ENCODE results near the gene ZBTB49. TPM values are rescaled to one million over a fixed set of nuclear protein-coding genes. Genes with fewer than 3 reads are reported as not detected.

Gene ZBTB49
- total RNA-seq, 1 experiment from 2014 or later, result 4.2 TPM

- CTCF ChIA-PET, result no interaction called here
Observed at GRCh38 chr4:4326166-4326565, 36.1 kb downstream of the ZBTB49 start.

GRCh38 chr4:4327652-4328121 is 37.6 kb downstream of the ZBTB49 start:
- ChIA-PET CTCF (no interaction called here), POLR2A (no interaction called here)
- Histone ChIP-seq H3K27me3 (ENCODE audit: control insufficient read depth, insufficient read depth, low read length) (no peaks in the 10 kb centered on the region), H3K4me3 (ENCODE audit: low read depth in 2 of 2, low read length in 2 of 2) (no peak overlapping the region), H3K27ac (ENCODE audit: low read length) (no peak overlapping the region), H3K9me3 (ENCODE audit: control insufficient read depth, insufficient read depth, low read depth, low read length) (no peaks in the 10 kb centered on the region), H3K36me3 (ENCODE audit: control insufficient read depth, insufficient read depth, low read length) (no peaks in the 10 kb centered on the region), H3K4me1 (ENCODE audit: control insufficient read depth, insufficient read depth, low read length) (no peaks in the 10 kb centered on the region)
- intact Hi-C loops (cut with micrococcal nuclease; ENCODE audit: unreplicated experiment) (no loop called here), in situ Hi-C loops (cut with HindIII; ENCODE audit: low pct_unique_long_range_greater_than_20kb, low sequenced_read_pairs) (no loop called here)
- ATAC-seq (no peak), DNase-seq (ENCODE audit: low read depth, low spot score) (no peak)
- no TSS peak for BruUV-seq (replicated peaks)
- TF ChIP-seq CTCF (IDR thresholded peaks at IDR 0.05), result peak; percentile 59
- TF ChIP-seq POLR2AphosphoS5 (IDR thresholded peaks at IDR 0.05; ENCODE audit: low read depth, low read length), result no peak

More at GRCh38 chr4:4326166-4326565, 36.1 kb downstream of the ZBTB49 start:
- Histone ChIP-seq H3K9me3 (ENCODE audit: control insufficient read depth, insufficient read depth, low read depth, low read length) (no peaks in the 10 kb centered on the region), H3K4me3 (ENCODE audit: low read depth in 2 of 2, low read length in 2 of 2) (no peak overlapping the region), H3K27ac (ENCODE audit: low read length) (no peak overlapping the region), H3K4me1 (ENCODE audit: control insufficient read depth, insufficient read depth, low read length) (no peaks in the 10 kb centered on the region), H3K36me3 (ENCODE audit: control insufficient read depth, insufficient read depth, low read length) (no peaks in the 10 kb centered on the region), H3K27me3 (ENCODE audit: control insufficient read depth, insufficient read depth, low read length) (no peaks in the 10 kb centered on the region)
- in situ Hi-C loops (cut with HindIII; ENCODE audit: low pct_unique_long_range_greater_than_20kb, low sequenced_read_pairs), result no loop called here
- intact Hi-C loops (cut with micrococcal nuclease; ENCODE audit: unreplicated experiment), result no loop called here
- TF ChIP-seq REST (IDR thresholded peaks at IDR 0.05; ENCODE audit: insufficient read depth in 1 of 2, low read depth in 2 of 2, low read length in 1 of 2), result no peak
- TF ChIP-seq SIN3A (IDR thresholded peaks at IDR 0.05; ENCODE audit: borderline replicate concordance, insufficient read depth, low read depth, low read length), result no peak
- no peak for TF ChIP-seq CTCF (IDR thresholded peaks at IDR 0.05)
- TF ChIP-seq POLR2AphosphoS5 (IDR thresholded peaks at IDR 0.05; ENCODE audit: low read depth, low read length), result no peak
- TF ChIP-seq TCF7L2 (IDR thresholded peaks at IDR 0.05; ENCODE audit: low read depth, low read length), result no peak
- no peak for DNase-seq (ENCODE audit: low read depth, low spot score)
- POLR2A ChIA-PET, result no interaction called here
- BruUV-seq (replicated peaks), result no TSS peak
- no peak for ATAC-seq
